GM12875 (cell line): ENCODE data around the gene CDKL1.

Experiments used
- H3K4me3 ChIP-seq: one replicate; pipeline ENCODE4 v1.5.1; 2011; ENCODE audit warnings: low read depth, low read length, control low read depth
- CTCF ChIP-seq: IDR thresholded peaks from 2 replicates; pipeline ENCODE4 v1.5.1; 2011; ENCODE audit warnings: low read depth, mild to moderate bottlenecking, control low read depth, inconsistent platforms, low read length, moderate library complexity, borderline replicate concordance; ENCODE audit not compliant: insufficient read depth

CDKL1 gene

GRCh38 chr14:50388256-50388931, 8.3 kb downstream of the CDKL1 start:
- no peak for TF ChIP-seq CTCF
- H3K4me3 ChIP-seq: no peak overlapping the region

DNA sequence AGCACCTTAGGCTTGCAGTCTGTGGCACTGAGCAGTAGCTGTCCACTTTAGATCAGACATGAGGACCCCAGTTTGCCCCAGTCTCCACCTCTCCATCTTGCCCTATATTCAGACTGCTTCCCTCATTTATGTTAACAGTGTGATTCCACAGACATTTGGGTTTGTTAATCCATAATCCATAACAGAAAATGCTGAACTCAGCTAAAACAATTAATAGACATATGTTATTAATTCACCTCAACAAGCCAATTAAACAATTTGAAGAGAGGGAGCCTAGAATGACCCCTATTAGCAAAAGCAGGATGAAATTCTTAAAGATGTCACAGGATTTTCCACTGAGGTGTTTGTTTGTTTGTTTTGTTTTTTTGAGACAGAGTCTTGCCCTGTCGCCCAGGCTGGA, 9.1 kb downstream of the CDKL1 start:
- no peak overlapping the region for H3K4me3 ChIP-seq
- no peak for TF ChIP-seq CTCF

- TF ChIP-seq CTCF: no peak
- no peak overlapping the region for H3K4me3 ChIP-seq
These were observed 13.0 kb downstream of the CDKL1 start for GRCh38 chr14:50383618-50384225.

DNA sequence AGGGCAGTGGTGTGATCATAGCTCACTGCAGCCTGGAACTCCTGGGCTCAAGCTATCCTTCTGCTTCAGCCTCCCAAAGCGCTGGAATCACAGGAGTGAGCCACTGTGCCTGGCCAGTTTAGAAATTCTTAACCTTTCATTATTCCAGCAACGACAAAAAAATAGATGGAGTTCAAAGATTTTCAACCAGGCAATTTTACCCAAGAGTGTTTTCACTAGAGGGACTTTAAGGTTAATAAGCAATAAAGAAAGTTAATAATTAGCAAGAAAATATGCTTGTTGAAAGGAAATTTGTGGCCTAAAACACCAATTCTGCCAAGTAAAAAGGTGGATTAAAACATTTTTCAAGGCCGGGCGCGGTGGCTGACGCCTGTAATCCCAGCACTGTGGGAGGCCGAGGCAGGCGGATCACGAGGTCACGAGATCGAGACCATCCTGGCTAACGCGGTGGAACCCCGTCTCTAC, 14.8 kb downstream of the CDKL1 start:
- no peak for TF ChIP-seq CTCF
- no peak overlapping the region for H3K4me3 ChIP-seq

DNA sequence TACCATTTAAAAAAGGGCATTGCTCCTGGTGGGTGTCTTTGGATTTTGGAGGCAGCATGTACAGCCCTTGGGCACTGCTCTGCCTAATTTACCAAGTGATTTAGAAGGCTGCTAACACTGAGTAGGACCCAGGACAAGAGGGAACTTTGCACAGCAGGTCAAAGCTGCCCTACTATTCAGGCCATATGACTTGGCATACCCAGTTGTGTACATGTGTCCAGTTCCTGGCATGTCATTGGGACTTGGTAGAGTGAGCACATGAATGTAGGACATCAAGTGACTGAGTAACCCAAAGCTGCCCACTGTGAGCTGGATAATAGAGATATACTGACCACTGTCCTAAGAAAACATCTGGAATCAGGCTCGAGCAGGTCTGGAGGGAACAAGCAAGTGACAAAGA, 15.7 kb downstream of the CDKL1 start:
- TF ChIP-seq CTCF: no peak

DNA sequence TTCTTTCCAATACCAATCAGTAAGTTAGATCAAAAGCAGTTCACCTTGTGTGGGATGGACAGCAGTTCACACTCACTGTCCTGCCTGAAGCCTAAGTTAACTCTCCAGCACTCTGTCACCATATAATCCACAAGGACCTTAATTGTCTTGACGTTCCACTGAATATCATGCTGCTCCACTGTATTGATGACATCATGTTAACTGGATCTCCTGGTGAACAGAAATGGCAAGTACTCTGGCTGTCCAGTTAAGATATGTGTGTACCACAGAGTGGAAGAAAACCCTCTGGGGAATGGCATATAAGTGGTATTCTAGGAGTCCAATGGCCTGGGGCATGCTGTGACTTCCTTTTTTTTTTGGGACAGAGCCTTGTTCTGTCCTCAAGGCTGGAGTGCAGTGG, 16.2 kb downstream of the CDKL1 start:
- TF ChIP-seq CTCF: no peak
- no peak overlapping the region for H3K4me3 ChIP-seq

More for the DNA sequence above, 15.7 kb downstream of the CDKL1 start:
- no peak overlapping the region for H3K4me3 ChIP-seq

GRCh38 chr14:50379563-50379962, 17.1 kb downstream of the CDKL1 start:
- TF ChIP-seq CTCF: no peak
- no peak overlapping the region for H3K4me3 ChIP-seq
